ENCODE data around the gene ABHD16B.

ABHD16B gene

DNA sequence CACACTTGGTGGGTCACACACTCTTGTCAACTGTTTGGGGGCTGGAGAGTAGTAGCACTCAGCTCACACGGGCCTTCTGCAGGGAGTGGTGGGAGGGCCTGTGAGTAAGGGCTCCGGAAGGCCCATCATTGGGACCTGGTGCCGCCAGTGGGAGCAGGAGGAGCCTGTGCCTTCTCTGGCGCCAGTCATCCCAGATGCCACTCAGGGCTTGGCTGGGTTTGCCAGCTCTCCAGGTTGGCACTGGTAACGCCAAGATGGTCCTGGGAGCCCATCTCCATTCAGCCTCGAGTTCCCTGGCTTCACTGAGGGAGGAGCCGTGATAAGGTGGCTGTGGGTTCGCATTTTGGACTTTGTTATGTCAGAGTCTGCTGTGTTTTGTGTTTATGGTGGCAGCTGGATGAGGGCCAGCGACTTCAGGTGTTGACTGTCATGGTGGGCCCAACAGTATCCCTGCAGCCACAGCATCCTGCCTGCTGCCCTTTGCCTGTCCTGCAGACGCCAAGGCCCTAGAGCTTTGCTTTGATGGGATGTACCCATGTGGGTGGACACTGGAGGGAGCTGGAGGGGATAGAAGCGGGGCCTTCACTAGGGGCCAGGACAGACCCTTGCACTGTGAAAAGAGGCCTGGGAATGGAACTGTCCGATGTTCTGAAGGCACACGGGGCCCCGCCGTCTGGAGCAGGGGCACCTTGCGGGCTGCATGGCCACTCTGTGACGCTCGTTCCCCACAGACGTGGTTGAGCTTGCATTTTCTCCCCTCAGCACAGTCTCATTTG, 20.3 kb downstream of the ABHD16B start:
- DNase-seq: no peak

DNA sequence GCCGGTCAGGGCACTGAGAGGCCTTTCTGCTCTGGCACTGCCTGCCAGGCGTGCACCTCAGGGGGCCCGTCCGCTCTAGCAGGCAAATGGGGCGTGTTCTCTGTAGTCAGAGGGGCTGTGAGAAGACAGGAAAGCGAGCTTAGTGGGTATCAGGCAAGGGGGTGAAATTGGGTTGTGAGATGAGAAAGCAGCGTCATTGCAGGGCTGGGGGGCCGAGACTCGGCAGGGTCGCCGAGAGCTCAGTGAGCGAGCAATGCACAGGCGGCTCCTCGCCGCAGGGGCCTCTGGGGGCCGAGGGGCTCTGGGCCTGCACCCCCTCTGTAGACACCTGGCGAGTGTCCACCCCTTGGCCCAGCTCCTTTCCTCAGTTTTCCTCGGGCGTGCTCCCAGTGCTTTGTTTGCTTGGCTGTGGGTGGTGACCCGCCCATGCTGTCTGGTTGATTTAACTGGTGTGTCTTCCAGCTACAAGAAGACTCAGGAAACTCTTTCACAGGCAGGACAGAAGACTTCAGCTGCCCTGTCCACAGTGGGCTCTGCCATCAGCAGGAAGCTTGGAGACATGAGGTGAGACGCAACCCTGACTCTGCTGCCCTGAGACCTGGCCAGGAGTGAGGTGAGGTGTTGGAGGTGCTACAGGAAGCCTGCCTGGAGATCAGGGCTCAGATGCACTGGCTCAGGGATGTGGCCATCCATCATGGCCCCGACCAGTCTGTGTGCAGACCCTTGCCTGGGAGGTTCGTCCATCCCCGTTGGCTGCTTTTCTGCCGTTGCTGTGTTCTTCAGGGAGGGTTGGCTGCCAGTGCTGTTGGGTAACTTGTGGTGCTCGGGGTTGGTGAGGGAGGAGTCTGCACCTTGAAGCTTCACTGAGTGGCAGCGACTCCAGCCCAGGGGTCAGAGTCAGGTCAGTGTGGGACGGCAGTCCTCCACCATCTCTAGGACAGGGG, 21.2 kb downstream of the ABHD16B start:
- no peak for DNase-seq

DNA sequence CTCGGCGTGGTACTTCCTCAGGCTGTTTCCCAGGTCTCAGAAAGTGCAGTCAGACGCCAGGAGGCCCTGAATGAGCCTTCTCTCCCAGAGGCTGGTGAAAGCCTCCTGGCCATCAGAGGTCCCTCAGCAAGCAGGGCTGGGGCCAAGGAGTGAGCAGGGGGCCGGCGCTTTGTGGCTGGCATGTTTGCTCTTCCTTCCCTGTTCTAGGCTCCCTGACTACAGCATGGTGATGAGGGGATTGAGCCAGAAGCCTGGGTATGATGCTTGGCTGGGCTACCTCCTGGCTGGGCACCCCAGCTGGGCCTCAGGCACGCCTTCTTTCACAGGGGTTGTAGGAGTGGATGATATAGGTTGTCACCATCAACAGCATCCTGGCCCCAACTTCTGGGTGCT, 21.9 kb downstream of the ABHD16B start:
- no peak for DNase-seq

DNA sequence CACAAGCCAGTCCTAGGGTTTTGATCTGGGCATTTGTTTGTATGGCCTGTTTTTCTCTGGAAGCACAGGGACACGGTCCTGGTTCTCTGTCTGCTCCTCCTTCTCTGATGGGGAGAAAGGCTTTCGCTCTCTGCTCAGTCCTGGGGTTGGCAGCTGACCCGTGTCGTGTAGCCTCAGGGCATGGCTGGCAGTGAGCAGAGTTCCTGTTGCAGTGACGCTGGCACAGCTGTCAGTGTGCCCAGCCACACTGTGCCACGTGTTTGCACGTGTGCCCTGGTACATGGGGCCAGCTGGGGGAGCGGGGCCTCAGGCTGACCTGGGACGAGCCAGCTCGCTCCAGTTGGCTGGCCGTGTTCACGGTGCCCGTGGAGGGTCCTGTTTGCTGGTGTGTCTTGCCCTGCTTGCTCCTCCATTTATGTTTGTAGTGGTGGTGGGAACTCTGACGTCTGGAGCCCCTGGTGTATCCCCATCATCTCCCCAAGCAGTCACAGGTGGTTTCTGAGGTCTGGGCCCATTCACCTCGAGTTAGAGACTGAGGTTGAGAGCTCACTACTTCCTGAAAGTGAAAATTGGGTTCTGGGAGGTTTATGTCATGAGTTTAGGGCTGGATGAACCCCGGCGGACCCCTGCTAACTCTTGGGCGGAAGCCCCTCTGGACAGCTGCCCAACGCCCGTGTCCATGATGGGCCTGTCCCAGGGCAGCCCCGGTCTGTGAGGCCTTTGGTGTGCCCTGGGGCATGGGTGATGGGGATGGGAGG, 23.4 kb downstream of the ABHD16B start:
- no peak for DNase-seq

DNA sequence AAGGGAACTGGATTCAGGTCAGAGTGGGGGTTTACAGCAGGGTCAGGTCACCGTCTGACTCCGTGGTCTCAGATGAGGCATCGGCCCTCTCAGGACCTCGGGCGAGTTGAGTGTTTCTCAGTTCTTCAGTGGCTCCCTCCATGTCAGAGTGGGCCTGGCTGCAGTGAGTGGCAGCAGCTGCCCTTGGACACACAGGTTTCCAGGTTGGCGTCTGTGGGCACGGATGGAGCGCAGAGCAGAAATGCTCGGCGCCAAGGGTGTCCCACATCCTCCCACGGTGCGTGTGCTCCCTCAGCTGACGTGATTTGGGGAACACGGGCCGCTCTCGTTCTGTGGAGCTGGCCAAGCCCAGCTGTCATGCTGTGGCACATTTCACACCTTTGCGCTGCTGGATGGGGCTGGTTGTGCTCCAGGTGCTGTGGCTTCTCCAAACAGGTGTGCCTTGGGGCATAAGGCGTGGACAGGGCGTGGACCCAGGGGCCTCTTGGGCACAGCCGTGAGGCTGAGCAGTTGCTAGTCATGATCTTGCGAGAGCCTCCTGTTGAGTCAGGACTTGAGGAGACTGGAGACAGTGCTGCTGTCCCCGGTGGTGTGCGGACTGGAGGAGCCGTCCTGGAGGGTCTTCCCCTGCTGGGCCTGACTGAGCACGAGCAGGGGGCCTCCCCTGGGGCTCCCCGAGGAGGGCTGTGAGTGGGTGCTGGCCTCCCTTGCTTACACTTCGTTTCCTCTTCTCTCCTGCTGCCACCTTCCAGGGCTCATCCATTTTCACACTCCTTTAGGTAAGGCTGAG, 24.2 kb downstream of the ABHD16B start:
- DNase-seq: no peak

DNA sequence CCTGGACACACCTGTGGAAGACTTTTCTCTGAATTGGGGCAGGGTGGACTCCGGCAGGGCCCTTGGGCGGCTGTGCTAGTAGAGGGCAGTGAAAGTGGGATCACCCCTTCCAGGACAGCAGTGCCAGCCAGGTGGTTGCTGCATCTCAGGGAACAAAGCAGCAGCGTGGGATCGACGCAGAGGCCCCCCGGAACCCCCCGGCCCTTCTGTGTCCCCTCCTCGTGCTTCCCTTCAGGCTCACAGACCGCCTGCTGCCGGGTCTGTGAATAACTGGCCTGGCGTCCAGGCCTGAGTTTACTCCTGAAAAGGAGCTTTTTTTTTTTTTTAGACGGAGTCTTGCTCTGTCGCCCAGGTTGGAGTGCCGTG, 24.7 kb downstream of the ABHD16B start:
- DNase-seq: no peak

DNA sequence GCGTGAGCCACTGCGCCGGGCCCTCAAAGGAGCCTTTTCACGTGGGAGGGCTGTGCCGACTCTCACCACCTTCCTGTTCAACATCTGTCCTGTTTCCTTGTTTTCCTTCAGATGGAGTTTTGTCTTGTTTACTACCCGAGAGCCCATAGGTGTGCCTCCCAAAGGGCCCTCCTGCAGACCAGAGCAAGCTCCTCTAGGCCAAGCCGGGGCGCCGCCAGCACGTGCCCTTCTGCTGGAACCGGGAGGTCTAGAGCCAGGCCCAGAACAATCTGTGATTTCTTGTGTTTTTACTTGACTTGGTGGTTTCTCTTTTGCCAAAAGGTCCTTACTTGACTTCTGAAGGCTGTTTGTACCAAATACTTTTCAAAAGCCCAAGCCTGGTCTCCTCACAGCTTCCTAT, 25.6 kb downstream of the ABHD16B start:
- no peak for DNase-seq

DNA sequence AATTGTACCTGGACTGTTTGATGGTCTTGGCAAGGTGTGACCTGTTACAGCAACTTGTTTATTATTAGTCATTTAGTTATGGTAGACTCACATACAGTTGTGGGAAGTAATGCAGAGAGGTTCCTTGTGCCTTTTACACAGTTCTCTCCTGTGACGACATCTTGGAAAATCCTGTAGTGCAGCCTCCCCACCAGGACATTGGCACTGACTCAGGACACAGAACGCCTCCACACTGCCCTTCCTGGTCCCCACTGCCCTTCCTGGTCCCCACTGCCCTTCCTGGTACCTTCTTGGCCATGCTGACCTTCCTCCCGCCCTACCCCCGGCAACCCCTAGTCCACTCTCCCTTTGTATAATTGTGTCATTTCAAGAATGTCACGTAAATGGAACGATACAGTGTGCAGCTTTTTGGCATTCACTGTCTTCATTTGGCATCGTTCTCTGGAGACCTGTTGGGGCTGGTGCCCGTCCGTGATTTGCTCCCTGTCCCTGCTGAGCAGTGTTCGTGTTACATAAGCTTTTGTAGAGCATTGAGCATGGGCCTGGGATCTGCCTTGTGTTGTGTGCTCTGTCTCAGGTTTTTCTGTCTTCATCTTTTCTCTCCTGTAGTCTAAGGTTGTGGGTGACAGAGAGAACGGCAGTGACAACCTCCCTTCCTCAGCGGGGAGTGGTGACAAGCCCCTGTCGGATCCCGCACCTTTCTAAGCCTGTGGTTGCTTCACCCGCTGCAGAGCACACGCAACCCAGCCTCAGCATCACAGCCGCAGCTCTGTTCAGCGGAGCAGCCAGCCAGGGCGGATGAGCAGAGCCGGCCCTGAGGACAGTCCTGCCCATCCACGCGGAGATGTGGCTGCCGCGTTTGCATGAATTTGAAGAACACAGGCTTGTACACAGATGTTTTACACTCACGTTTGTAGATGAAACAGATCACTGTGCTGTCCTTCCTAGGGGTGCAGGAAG, 28.2 kb downstream of the ABHD16B start:
- no peak for DNase-seq

DNA sequence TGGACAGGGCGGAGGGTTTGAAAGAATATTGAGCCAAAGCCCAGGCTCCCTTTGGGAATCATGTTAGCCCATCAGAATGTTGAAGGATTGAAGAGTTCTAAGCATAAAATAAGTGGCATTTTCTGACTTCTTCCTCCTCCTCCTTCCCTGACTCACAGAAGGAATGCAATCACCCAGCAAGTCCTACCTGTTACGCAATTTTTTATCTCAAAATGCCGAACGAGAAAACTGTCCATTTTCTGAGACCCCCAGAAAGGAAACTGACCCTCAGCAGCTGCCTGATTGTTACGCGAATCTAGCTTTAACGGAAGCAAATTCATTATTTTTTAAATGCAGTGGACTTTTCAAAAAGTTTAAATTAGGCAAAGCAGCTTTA, 28.9 kb downstream of the ABHD16B start:
- no peak for DNase-seq

DNA sequence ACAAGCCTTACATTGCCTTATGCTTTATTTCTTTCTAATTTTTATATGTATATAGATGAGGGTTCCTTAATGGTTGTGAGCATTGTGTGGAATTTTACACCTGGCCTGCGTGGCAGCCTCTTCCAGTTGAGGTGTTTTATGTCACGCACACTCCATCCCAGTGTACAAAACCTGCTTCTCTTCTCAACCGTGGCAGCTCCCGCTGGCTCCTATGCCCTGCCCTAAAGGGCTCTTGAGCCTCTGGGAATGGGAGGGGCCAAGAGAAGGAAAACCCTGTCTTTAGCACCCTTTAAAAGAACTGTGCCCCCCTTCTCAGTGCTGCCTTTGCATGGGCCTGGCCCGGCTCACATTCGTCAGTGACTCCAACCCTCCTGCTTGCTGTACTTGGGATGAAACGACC, 29.3 kb downstream of the ABHD16B start:
- no peak for DNase-seq

DNA sequence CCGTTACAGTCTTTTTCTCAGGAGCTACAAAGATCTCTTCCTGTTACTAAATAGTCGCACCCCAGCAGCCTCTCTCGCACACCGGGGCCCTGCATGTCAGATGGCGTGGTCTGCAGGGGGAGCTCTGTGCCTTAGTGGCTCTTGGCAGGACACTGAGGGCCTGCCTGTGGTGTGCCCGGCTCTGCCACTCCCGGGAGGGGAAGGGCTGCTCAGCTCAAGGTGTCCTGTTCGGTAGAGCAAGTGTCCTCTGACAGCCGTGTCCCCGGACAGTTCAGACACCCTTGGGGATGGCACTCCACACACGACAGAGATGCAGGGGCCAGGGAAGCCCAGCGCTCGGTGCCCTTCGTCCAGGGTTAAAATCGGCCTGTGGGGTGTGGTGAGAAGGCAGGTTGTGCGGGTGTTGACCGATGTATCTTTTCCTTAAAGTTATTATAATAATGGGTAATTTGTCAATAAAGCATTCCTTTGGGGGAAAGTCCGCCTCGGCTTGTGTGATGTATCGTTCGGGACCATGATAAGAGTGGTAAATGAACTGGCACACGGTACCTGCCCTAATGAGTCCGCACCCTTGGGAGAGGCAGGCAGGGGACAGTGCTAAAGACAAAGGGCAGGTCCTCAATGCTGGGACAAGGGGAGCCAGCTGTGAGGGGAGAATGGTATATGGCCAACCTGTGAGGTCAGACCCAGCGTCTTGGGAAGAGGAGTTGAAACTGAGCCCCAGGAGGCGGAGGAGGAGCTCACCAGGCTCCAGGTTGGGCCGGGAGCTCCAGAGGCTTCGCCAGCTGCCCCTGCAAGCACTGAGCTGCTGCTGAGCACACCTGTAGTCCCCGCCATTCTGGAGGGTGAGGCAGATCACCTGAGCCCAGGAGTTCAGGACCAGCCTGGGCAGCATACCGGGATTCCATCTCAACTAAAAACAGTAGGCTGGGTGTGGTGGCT, 30.0 kb downstream of the ABHD16B start:
- DNase-seq: no peak

DNA sequence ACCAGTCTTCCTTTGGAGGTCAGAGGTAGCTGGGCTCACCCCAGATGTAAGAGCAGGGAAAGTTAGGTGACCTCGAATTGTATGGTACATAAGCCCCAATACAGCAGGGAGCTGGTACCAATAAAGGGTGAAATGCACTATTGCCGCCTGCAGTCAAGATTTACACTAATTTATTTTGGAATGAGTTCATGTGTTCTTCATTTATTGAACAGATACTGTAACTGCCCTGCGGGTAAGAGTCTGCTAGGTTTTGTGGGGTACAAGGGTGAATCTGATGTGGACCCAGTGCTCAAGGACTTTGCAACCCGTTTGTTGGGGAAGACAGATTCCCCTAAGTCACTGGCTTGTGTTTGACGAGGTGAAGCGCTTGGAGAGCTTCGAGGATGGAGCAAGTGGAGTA, 31.1 kb downstream of the ABHD16B start:
- DNase-seq: no peak

DNA sequence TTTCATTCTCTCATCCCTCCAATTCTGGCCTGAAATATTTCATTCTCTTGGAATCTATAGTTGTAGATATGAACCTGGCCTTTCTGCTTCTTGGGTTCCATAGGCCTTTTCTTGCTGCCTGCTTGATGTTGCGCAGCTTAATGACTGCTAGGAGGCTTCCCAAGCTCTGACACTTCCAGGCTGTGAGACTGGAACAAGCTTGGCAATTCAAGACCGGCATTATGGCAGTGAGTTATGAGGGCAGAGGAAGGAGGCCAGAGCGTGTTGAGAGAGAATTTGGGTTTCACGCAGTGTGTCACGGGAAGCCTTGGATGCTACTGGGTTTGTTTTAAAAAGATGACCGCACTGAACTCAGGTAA, 32.7 kb downstream of the ABHD16B start:
- no peak for DNase-seq

DNA sequence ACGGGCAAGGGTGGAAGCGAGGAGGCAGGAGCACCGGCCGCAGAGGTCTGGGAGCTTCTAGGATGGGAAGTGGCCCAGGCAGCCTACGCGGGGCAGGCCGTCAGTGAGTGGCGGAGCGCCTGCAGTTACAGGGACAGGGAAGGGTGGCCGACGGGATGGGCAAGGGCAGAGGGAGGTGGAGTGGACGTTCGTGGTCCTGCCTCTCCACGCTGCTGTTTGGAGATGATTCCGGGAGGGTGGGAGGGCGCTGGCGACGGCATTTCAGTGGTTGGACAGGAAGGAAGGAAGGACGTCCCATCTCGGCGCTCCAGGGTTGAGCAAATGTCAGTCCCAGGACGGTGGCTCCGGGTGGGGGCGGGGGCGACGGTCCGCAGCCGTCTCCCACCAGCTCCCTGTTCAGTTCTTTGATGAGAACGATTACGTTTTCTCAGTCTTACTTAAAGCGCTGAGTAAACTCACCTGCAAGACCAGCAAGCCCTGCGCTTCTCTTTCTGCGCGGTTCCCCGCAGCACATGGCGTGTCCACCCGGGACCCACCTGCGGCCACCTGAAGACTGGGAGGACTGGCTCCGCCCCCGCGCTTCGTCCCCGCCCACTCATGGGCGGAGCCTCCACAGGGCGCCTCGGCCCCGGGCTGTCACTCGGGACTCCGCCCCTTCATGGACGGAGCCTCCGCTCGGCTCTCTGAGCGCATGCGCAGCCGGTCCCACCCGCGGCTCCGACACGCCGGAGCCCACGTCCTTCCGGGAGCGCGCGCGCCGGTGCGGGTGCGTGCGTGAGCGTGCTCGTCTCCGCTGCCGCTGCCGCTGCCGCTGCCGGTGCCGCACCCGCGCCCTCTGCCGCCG, 33.3 kb downstream of the ABHD16B start, which contains the start of gene DNAJC5:
DNAJC5 (plus strand) TSS at position 769 of the 844 bp plus-strand sequence. CDS start 33,220 bp downstream, outside the sequence.
- DNase-seq: peak; percentile 96

DNA sequence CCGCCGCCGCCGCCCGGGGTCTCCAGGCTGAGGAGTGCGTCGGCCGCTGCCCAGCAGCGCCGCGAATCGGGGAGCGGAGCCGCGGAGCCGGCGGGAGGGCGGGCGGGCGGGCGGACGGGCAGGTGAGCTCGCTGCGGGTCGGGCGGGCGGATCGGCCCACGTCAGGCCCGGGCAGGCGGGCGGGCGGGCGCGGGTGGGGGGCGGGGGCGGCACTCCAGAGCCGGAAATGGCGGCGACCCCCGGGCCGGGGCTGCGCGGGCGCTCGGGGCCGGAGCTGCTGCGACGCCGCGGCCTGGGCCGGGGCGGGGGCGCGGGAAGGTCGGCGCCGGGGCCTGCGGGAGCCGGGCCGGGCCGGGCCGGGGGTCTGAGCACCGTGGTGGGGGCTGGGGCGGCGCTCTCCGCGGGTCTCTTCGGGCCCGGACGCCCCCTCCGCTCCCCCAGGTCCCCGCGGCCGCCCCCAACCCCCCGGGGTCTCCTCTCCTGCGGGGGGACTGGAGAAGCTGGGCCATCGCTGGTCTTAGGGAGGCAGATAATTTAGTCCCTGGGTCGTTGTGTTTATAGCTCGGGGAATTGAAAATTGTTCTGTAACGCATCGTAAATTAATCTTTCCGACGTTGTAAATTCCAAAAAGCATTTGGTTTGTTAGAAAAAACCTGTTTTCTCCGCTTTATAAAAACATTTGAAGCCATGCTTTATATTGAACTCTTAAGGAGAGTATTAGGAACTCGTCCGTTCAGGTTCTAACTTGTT, 34.1 kb downstream of the ABHD16B start:
- DNase-seq: no peak

DNA sequence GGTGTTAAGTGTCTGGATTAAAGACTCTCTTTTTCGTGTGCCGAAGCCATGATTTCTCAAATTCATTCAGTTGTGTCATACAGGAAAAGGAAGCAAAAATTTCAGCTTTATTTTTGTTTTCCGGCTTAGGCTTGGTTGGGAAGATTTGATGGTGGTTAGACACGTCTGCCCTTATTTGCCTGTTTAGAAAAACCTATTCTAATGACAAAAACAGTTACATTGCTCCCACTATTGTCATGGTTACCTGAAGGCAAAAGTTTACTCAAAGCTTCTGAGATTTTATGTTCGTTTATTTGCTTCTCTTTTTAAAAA, 34.6 kb downstream of the ABHD16B start:
- DNase-seq: no peak

DNA sequence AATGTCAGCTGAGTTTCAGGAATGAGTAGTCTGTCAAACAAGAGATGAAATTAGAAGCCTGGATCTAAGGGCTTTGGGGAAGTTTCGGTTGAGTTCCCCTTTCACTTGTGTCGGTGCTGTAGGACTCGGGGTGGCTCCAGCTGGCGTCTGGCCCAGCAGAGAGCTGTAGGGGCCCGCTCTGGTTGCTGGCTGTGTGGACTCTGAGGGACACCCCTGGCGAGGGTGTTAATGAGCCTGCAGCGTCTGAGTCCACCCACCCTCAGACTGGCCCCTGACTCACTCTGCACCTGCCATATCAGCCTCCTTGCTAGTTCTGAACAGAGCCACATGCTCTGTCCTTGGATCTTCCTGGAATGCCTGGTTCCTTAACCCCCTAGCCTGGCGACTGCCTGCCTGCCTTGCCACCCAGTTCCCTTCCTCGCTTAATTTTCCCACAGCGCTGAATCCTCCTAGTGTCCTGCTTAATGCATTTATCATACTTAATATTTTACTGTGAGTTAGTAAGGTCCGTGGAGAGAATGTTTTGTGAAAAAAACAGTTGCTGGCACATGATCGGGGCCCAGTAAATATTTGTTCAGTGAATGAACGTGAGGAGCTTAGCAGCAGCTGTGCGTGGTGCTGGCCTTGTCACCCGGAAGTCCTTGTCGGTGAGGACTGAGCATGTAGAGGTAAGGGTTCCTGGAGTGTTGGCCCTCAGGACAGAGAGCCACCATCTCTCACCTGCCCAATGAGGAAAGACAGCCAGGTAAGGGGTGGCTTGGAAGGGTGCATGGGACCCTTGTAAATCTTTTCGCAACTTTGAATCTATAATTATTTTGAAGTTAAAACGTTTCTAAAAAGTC, 35.2 kb downstream of the ABHD16B start:
- peak; percentile 25 for DNase-seq

All from stimulated activated CD4-positive, alpha-beta T cell treated with anti-CD3 and anti-CD28 coated beads, Interleukin-1b, Interleukin-23, amount 100 ng/mL, for 48 hours (primary cell).